Endothelial cell (in vitro differentiated cells): ENCODE results near the gene CACNB4. TPM values are rescaled to one million over a fixed set of nuclear protein-coding genes. Genes with fewer than 3 reads are reported as not detected.
A peak's percentile ranks its signal among the peaks of the same experiment; 100 is the strongest.

Source experiments
- DNase-seq: peaks from one replicate; pipeline ENCODE4 v3.0.0; 2021; ENCODE audit warnings: low spot score
- H3K27ac Mint-ChIP-seq: one replicate; pipeline ENCODE4 v1.8.0; 2021; ENCODE audit warnings: mixed read lengths, inconsistent platforms; ENCODE audit not compliant: unreplicated experiment
- H3K27me3 Mint-ChIP-seq: one replicate; pipeline ENCODE4 v1.8.0; 2021; ENCODE audit warnings: mild to moderate bottlenecking, moderate library complexity, mixed read lengths, inconsistent platforms; ENCODE audit not compliant: unreplicated experiment
- H3K36me3 Mint-ChIP-seq: one replicate; pipeline ENCODE4 v1.8.0; 2021; ENCODE audit warnings: mild to moderate bottlenecking, low read depth, mixed read lengths, inconsistent platforms; ENCODE audit not compliant: unreplicated experiment
- H3K4me1 Mint-ChIP-seq: one replicate; pipeline ENCODE4 v1.8.0; 2021; ENCODE audit warnings: mild to moderate bottlenecking, mixed read lengths, inconsistent platforms; ENCODE audit not compliant: unreplicated experiment
- H3K4me3 Mint-ChIP-seq: one replicate; pipeline ENCODE4 v1.8.0; 2021; ENCODE audit warnings: mild to moderate bottlenecking, mixed read lengths, inconsistent platforms; ENCODE audit not compliant: unreplicated experiment
- H3K9me3 Mint-ChIP-seq: one replicate; pipeline ENCODE4 v1.8.0; 2021; ENCODE audit warnings: mixed read lengths, inconsistent platforms; ENCODE audit not compliant: unreplicated experiment
- total RNA-seq: library from RNA; stranded (reverse); fragmentation: NEBNext Ultra II Directional; extraction: Animal tissue kit (Norgen Biotek cat#: 25700); gene quantifications from one replicate; pipeline ENCODE4 v1.2.1, GENCODE V29; 2021; ENCODE audit not compliant: unreplicated experiment
- TF ChIP-seq, protein P1 (sequence below): fragments of 200-600 bp; sonication (generic); IDR thresholded peaks from one replicate; pipeline ENCODE4 v1.5.0; 2021; ENCODE audit warnings: antibody characterized with exemption; ENCODE audit not compliant: unreplicated experiment

The CACNB4 gene
- total RNA-seq, 1 donor from 2014 or later: 1.5 TPM

DNA sequence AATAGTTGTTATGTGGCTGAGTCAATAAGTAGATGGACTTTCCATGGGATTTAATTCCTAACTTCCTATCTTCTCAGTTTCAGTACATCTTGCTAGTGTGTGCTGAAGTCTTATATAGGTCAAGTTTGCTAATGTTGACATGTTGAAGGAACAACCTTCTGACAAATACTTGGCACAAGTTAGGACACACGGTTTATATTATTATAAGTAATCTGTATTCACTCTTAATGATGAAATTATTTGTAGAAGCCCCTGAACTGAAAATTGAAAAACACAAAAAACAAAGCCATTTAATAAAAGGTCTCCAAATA is 289.8 kb downstream of the CACNB4 start:
- no peak for DNase-seq
- H3K27ac Mint-ChIP-seq: no peak overlapping the region
- TF ChIP-seq, protein P1, sequence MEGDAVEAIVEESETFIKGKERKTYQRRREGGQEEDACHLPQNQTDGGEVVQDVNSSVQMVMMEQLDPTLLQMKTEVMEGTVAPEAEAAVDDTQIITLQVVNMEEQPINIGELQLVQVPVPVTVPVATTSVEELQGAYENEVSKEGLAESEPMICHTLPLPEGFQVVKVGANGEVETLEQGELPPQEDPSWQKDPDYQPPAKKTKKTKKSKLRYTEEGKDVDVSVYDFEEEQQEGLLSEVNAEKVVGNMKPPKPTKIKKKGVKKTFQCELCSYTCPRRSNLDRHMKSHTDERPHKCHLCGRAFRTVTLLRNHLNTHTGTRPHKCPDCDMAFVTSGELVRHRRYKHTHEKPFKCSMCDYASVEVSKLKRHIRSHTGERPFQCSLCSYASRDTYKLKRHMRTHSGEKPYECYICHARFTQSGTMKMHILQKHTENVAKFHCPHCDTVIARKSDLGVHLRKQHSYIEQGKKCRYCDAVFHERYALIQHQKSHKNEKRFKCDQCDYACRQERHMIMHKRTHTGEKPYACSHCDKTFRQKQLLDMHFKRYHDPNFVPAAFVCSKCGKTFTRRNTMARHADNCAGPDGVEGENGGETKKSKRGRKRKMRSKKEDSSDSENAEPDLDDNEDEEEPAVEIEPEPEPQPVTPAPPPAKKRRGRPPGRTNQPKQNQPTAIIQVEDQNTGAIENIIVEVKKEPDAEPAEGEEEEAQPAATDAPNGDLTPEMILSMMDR: no peak
- H3K4me1 Mint-ChIP-seq: no peaks in the 10 kb centered on the region
- no peak overlapping the region for H3K4me3 Mint-ChIP-seq
- no peaks in the 10 kb centered on the region for H3K27me3 Mint-ChIP-seq
- no peaks in the 10 kb centered on the region for H3K9me3 Mint-ChIP-seq
- H3K36me3 Mint-ChIP-seq: peaks cover 13% of the 10 kb centered on the region

DNA sequence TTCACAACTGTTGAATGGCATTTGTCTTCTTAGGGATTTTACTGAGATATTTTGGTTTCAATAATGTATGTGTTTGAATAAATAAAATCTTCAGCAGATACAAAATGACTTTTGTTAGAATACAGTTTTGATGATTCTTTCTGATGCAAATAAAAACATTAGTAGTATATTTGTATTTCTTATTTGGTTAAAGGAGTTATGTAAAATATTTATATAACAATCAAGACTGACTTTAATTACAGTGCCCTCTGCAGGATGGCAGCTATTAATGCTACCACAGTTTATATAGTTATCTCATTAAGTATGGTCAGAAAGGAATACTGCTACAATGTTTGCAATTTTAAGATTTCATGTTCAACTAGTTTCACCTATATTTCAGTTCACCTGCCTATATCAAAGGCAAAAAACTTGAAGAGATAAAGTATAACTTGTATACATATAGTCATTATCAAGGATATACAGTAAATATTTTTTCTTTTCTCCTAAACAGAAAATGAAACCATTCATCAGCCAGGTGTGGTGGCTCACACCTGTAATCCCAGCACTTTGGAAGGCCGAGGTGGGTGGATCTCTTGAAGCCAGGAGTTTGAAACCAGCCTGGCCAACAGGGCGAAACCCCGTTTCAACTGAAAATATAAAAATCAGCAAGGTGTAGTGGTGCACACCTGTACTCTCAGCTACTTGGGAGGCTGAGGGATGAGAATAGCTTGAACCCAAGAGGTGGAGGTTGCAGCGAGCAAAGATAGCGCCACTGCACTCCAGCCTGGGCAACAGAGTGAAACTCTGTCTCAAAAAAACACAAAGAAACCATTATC is 290.4 kb downstream of the CACNB4 start:
- DNase-seq: no peak
- H3K9me3 Mint-ChIP-seq: no peaks in the 10 kb centered on the region
- H3K4me1 Mint-ChIP-seq: no peaks in the 10 kb centered on the region
- H3K36me3 Mint-ChIP-seq: peaks cover 14% of the 10 kb centered on the region
- no peak overlapping the region for H3K27ac Mint-ChIP-seq
- H3K4me3 Mint-ChIP-seq: no peak overlapping the region
- no peaks in the 10 kb centered on the region for H3K27me3 Mint-ChIP-seq
- TF ChIP-seq, protein P1: peak; percentile 75

DNA sequence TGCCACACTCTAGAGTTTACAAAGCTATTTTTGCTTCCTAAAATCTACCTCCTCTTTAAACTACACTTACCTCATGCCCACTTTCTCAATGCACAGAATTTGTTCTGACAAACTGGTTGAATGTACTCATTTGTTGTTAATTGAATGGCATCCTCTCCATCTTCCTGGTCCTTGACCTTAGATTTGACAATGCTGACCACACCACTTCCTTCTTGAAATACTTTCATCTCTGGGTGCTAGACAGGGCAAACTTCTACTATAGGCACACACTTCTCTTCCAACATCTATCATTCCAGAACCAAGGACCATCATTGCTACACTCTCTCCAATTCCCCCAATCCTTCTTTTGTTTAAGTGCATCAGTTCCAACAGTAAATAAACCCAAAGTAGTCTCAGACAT is 292.9 kb downstream of the CACNB4 start:
- Mint-ChIP-seq H3K4me1 (no peaks in the 10 kb centered on the region), H3K27ac (no peak overlapping the region)

DNA sequence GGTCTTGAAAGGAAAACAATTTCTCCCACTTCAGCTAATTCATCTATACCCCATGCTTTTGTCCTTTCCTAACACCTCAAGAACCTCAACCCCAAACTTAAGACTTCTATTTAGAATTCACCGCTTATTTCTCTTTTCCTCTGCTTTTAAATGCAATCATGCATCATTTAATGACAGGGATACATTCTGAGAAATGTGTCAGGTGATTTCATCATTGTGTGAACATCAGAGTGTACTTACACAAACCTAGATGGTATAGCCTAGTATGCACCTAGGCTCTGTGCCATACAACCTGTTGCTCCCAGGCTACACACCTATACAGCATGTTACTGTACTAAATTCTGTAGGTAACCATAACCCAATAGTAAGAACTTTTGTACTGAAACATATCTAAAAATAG is 293.5 kb downstream of the CACNB4 start:
- Mint-ChIP-seq H3K4me3 (no peak overlapping the region), H3K9me3 (no peaks in the 10 kb centered on the region), H3K4me1 (no peaks in the 10 kb centered on the region), H3K36me3 (peaks cover 3% of the 10 kb centered on the region), H3K27ac (no peak overlapping the region), H3K27me3 (no peaks in the 10 kb centered on the region)
- DNase-seq: no peak
- TF ChIP-seq, protein P1: no peak

More for the DNA sequence above, 292.9 kb downstream of the CACNB4 start:
- no peak for DNase-seq
- no peak overlapping the region for H3K4me3 Mint-ChIP-seq
- TF ChIP-seq, protein P1: no peak
- no peaks in the 10 kb centered on the region for H3K27me3 Mint-ChIP-seq
- no peaks in the 10 kb centered on the region for H3K9me3 Mint-ChIP-seq
- H3K36me3 Mint-ChIP-seq: peaks cover 3% of the 10 kb centered on the region

DNA sequence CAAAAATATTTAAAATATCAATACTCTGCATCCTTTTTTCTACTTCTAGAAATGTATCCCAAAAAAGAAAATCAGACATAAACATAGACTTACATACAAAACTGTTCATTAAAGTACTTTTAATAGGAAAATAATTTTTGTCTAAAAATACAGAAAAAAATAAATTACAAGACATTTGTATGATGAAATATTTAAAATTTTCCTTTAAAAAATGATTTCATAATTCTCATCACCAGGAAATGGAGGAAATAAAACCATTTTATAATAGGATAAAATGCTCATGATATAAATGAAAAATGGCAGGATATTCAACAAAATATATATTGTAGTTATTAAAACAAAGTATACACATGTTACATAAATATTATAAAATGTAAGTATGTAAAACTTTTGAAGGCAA is 295.0 kb downstream of the CACNB4 start:
- TF ChIP-seq, protein P1: no peak
- no peak for DNase-seq
- Mint-ChIP-seq H3K4me1 (no peaks in the 10 kb centered on the region), H3K27ac (no peak overlapping the region), H3K4me3 (no peak overlapping the region), H3K27me3 (no peaks in the 10 kb centered on the region), H3K36me3 (peaks cover 3% of the 10 kb centered on the region), H3K9me3 (no peaks in the 10 kb centered on the region)
